ENCODE data around the gene INPP5D.
A peak's percentile ranks its signal among the peaks of the same experiment; 100 is the strongest.

DNA sequence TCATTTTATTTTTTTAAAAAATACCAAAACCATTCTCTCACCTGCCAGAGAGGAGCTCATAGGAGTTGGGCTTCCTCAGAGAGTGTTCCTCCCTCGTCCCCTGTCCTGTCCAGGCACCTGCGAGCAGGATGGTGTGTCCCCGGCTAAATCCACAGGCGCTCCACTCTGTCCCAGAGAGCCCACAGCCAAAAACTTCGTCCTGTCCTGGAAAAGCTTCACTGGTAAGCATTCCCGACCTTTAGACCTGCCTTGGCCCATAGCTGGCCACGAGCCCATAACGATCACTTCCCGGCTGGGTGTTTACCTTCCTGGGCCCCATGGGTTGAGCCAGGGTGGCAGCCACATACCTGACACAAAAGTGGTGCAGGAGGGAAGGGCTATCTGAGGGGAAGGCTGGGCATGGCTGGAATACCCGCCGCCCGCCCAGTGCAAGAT lies 47.1 kb upstream of the INPP5D start, which contains the start of gene NGEF:
- TF ChIP-seq, protein P1, sequence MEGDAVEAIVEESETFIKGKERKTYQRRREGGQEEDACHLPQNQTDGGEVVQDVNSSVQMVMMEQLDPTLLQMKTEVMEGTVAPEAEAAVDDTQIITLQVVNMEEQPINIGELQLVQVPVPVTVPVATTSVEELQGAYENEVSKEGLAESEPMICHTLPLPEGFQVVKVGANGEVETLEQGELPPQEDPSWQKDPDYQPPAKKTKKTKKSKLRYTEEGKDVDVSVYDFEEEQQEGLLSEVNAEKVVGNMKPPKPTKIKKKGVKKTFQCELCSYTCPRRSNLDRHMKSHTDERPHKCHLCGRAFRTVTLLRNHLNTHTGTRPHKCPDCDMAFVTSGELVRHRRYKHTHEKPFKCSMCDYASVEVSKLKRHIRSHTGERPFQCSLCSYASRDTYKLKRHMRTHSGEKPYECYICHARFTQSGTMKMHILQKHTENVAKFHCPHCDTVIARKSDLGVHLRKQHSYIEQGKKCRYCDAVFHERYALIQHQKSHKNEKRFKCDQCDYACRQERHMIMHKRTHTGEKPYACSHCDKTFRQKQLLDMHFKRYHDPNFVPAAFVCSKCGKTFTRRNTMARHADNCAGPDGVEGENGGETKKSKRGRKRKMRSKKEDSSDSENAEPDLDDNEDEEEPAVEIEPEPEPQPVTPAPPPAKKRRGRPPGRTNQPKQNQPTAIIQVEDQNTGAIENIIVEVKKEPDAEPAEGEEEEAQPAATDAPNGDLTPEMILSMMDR (IDR thresholded peaks at IDR 0.05): peak in 1 of 5 experiments; percentile 0
- peak; percentile 51 for TF ChIP-seq POLR2A (IDR thresholded peaks at IDR 0.05)
- TF ChIP-seq POLR2AphosphoS5 (IDR thresholded peaks at IDR 0.05): peak in 2 of 3 donors; percentile 63 to 75

Measured in transverse colon (tissue), 4 donors.